NCI-H2196 treated with DMSO at 0.1 percent for 48 hours (cell line): Measurements from ENCODE around the gene PES1.
"Not testable (repeated sequence)": the region's sequence is repeated elsewhere in the genome, so short reads cannot be mapped to it uniquely, and the experiment has no call there.

ENCODE experiments used
- DNase-seq: peaks from one replicate; lab custom pipeline; 2025; ENCODE audit not compliant: unreplicated experiment; lab: John Stamatoyannopoulos, UW

Gene PES1

GRCh38 chr22:30575859-30576258 lies 15.9 kb downstream of the PES1 start:
- DNase-seq = no peak

GRCh38 chr22:30574997-30575671 lies 16.6 kb downstream of the PES1 start:
- DNase-seq = no peak

GRCh38 chr22:30574095-30574981 lies 17.4 kb downstream of the PES1 start, which contains the start of gene GAL3ST1:
Gene GAL3ST1 (minus strand): TSS chr22:30574665. CDS start chr22:30557392, 17,273 bp downstream.
- no peak for DNase-seq

GRCh38 chr22:30573594-30574094 lies 18.1 kb downstream of the PES1 start:
- DNase-seq = peak; percentile 15

GRCh38 chr22:30572840-30573593 lies 18.7 kb downstream of the PES1 start:
- DNase-seq = no peak

GRCh38 chr22:30572210-30572609 lies 19.5 kb downstream of the PES1 start:
- DNase-seq = no peak

- DNase-seq = no peak
These were observed 22.0 kb downstream of the PES1 start for GRCh38 chr22:30569674-30570202.

GRCh38 chr22:30568137-30568805 lies 23.4 kb downstream of the PES1 start:
- DNase-seq = no peak

GRCh38 chr22:30567277-30567676 lies 24.4 kb downstream of the PES1 start:
- DNase-seq = not testable (repeated sequence)

- DNase-seq = no peak
These were observed 25.6 kb downstream of the PES1 start for GRCh38 chr22:30566125-30566524.

GRCh38 chr22:30565341-30565740 lies 26.4 kb downstream of the PES1 start:
- DNase-seq = no peak

- DNase-seq = no peak
These were observed 27.0 kb downstream of the PES1 start for GRCh38 chr22:30564761-30565119.

GRCh38 chr22:30564045-30564760 lies 27.5 kb downstream of the PES1 start:
- DNase-seq = no peak

GRCh38 chr22:30562366-30562765 lies 29.3 kb downstream of the PES1 start:
- no peak for DNase-seq

- DNase-seq = no peak
These were observed 30.1 kb downstream of the PES1 start for GRCh38 chr22:30561402-30562189.

- not testable (repeated sequence) for DNase-seq
These were observed 31.0 kb downstream of the PES1 start for GRCh38 chr22:30560643-30561202.

- no peak for DNase-seq
These were observed 31.8 kb downstream of the PES1 start for GRCh38 chr22:30559889-30560288.

GRCh38 chr22:30557243-30557642 lies 34.5 kb downstream of the PES1 start:
- no peak for DNase-seq

GRCh38 chr22:30556388-30556787 lies 35.3 kb downstream of the PES1 start:
- no peak for DNase-seq
